Right lobe of liver (tissue), 4 donors: Measurements from ENCODE around the gene NRXN3.

Source experiments
- POLR2A ChIP-seq: fragments of 450-650 bp; IDR thresholded peaks from one replicate; pipeline ENCODE4 v1.6.1; 2017; ENCODE audit warnings: antibody characterized with exemption, mild to moderate bottlenecking
- TF ChIP-seq, protein P1 (sequence below), 4 donors: fragments of 200-600 bp in 3 of 4; fragments of 450-650 bp in 1 of 4; IDR thresholded peaks; one replicate each; pipeline versions ENCODE4 v1.5.1 to v1.8.0; 2016 to 2022; ENCODE audit warnings: antibody characterized with exemption in 4 of 4, mild to moderate bottlenecking in 2 of 4
- donor health status: DM: no; HTN: no; CAD: no.
- donor health status: DM: no; HTN: no; CAD: no.
- donor health status: DM: no; HTN: yes; CAD: no.

DNA sequence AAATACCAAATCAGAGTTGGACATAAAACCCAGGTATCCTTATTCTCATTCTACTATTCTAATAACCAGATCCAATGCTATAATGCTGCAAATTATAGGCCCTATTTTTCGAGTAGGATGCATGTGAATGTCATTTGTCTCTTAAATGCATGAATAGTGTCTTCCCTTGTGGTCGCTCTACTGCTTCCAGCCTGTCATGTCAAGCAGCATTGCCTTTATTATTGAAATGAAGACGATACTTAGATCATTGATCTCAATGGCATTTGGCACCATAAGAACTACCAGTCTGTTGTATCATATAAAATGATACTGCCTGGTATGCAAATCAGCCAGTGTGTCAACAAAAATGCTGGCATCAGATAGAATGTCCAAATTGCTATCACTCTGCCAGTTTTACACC, 1392.0 kb downstream of the NRXN3 start:
- TF ChIP-seq POLR2A: no peak
- TF ChIP-seq, protein P1, sequence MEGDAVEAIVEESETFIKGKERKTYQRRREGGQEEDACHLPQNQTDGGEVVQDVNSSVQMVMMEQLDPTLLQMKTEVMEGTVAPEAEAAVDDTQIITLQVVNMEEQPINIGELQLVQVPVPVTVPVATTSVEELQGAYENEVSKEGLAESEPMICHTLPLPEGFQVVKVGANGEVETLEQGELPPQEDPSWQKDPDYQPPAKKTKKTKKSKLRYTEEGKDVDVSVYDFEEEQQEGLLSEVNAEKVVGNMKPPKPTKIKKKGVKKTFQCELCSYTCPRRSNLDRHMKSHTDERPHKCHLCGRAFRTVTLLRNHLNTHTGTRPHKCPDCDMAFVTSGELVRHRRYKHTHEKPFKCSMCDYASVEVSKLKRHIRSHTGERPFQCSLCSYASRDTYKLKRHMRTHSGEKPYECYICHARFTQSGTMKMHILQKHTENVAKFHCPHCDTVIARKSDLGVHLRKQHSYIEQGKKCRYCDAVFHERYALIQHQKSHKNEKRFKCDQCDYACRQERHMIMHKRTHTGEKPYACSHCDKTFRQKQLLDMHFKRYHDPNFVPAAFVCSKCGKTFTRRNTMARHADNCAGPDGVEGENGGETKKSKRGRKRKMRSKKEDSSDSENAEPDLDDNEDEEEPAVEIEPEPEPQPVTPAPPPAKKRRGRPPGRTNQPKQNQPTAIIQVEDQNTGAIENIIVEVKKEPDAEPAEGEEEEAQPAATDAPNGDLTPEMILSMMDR (IDR thresholded peaks at IDR 0.05): no peak
